HT-29 (cell line): ENCODE results near the gene IL20RA. TPM values are rescaled to one million over a fixed set of nuclear protein-coding genes. Genes with fewer than 3 reads are reported as not detected.
A peak's percentile ranks its signal among the peaks of the same experiment; 100 is the strongest.
"Not testable (repeated sequence)": the region's sequence is repeated elsewhere in the genome, so short reads cannot be mapped to it uniquely, and the experiment has no call there.

Experiments
- DNase-seq: peaks from one replicate; pipeline ENCODE4 v3.0.0-alpha.2; 2015; ENCODE audit warnings: low spot score
- total RNA-seq: library from RNA; depleted of rRNA; stranded (reverse); fragments of >200 nt; shearing (Covaris generic); gene quantifications from 2 replicates; pipeline ENCODE4 v1.2.3, GENCODE V29; 2014

Gene IL20RA
- total RNA-seq, 1 experiment from 2014 or later: 16.7 TPM

GRCh38 chr6:136973781-136974180 lies 71.0 kb downstream of the IL20RA start:
- DNase-seq: not testable (repeated sequence)

GRCh38 chr6:136971609-136972008 lies 73.2 kb downstream of the IL20RA start:
- DNase-seq: no peak

- DNase-seq: no peak
These were observed 74.8 kb downstream of the IL20RA start for GRCh38 chr6:136969930-136970329.

GRCh38 chr6:136969433-136969832 lies 75.3 kb downstream of the IL20RA start:
- no peak for DNase-seq

- no peak for DNase-seq
These were observed 75.9 kb downstream of the IL20RA start for GRCh38 chr6:136968837-136969236.

- DNase-seq: peak; percentile 92
These were observed 76.7 kb downstream of the IL20RA start for GRCh38 chr6:136967876-136968752.

- no peak for DNase-seq
These were observed 80.4 kb downstream of the IL20RA start for GRCh38 chr6:136964398-136964797.

GRCh38 chr6:136963259-136963658 lies 81.5 kb downstream of the IL20RA start:
- no peak for DNase-seq

- peak; percentile 36 for DNase-seq
These were observed 82.1 kb downstream of the IL20RA start for GRCh38 chr6:136962661-136963060.

- no peak for DNase-seq
These were observed 82.9 kb downstream of the IL20RA start for GRCh38 chr6:136961848-136962247.

GRCh38 chr6:136960781-136961180 lies 84.0 kb downstream of the IL20RA start:
- no peak for DNase-seq

- DNase-seq: not testable (repeated sequence)
These were observed 84.8 kb downstream of the IL20RA start for GRCh38 chr6:136959935-136960334.

- DNase-seq: peak; percentile 64
These were observed 85.3 kb downstream of the IL20RA start for GRCh38 chr6:136959471-136959891.

GRCh38 chr6:136958168-136958567 lies 86.6 kb downstream of the IL20RA start:
- no peak for DNase-seq

GRCh38 chr6:136956590-136957544 lies 87.9 kb downstream of the IL20RA start:
- DNase-seq: no peak

- no peak for DNase-seq
These were observed 89.6 kb downstream of the IL20RA start for GRCh38 chr6:136955123-136955522.

GRCh38 chr6:136952714-136953260 lies 92.0 kb downstream of the IL20RA start:
- no peak for DNase-seq

GRCh38 chr6:136950436-136951126 lies 94.2 kb downstream of the IL20RA start:
- DNase-seq: no peak
